ENCODE measurements around the gene GTF3C5. TPM values are rescaled to one million over a fixed set of nuclear protein-coding genes. Genes with fewer than 3 reads are reported as not detected.
"Not testable (repeated sequence)": the region's sequence is repeated elsewhere in the genome, so short reads cannot be mapped to it uniquely, and the experiment has no call there.

GTF3C5 gene
- total RNA-seq, 2 donors from 2014 or later: 79.5 to 101 TPM

GRCh38 chr9:133089271-133089671, 58.5 kb downstream of the GTF3C5 start:
- ATAC-seq (replicated peaks in 1 of 2) (peak; percentile 28 to 42), DNase-seq (no peak)
- Mint-ChIP-seq H3K9me3 (no peaks in the 10 kb centered on the region), H3K4me1 (ENCODE audit: low read depth) (no peaks in the 10 kb centered on the region), H3K36me3 (ENCODE audit: insufficient read depth in 2 of 2) (no peaks in the 10 kb centered on the region), H3K27ac (no peak overlapping the region), H3K27me3 (ENCODE audit: low read depth) (no peaks in the 10 kb centered on the region), H3K4me3 (no peak overlapping the region)

- Mint-ChIP-seq H3K36me3 (ENCODE audit: insufficient read depth in 2 of 2) (peaks cover 0 to 3% of the 10 kb centered on the region in 2 donors), H3K27me3 (ENCODE audit: low read depth) (no peaks in the 10 kb centered on the region), H3K4me1 (ENCODE audit: low read depth) (no peaks in the 10 kb centered on the region), H3K9me3 (peaks cover 0 to 2% of the 10 kb centered on the region in 2 donors), H3K4me3 (no peak overlapping the region), H3K27ac (peak overlapping the region; percentile 60)
- no peak for DNase-seq
- no peak for ATAC-seq (replicated peaks in 1 of 2)
Observed at GRCh38 chr9:133090187-133090586, 59.4 kb downstream of the GTF3C5 start.

GRCh38 chr9:133090752-133091385, 60.1 kb downstream of the GTF3C5 start:
- DNase-seq (no peak), ATAC-seq (replicated peaks in 1 of 2) (peak in 1 of 2 donors; percentile 27)
- Mint-ChIP-seq H3K4me1 (ENCODE audit: low read depth) (no peaks in the 10 kb centered on the region), H3K27ac (no peak overlapping the region), H3K36me3 (ENCODE audit: insufficient read depth in 2 of 2) (peaks cover 2 to 5% of the 10 kb centered on the region in 2 donors), H3K9me3 (peaks cover 0 to 3% of the 10 kb centered on the region in 2 donors), H3K27me3 (ENCODE audit: low read depth) (no peaks in the 10 kb centered on the region), H3K4me3 (no peak overlapping the region)

GRCh38 chr9:133094351-133094750, 63.6 kb downstream of the GTF3C5 start:
- peaks cover 20 to 32% of the 10 kb centered on the region in 2 donors for H3K36me3 Mint-ChIP-seq (ENCODE audit: insufficient read depth in 2 of 2)
- H3K9me3 Mint-ChIP-seq: peaks cover 7 to 12% of the 10 kb centered on the region in 2 donors
- not testable (repeated sequence) for H3K4me1 Mint-ChIP-seq (ENCODE audit: low read depth); H3K27ac Mint-ChIP-seq; ATAC-seq (replicated peaks in 1 of 2); DNase-seq; H3K4me3 Mint-ChIP-seq; H3K27me3 Mint-ChIP-seq (ENCODE audit: low read depth)

- DNase-seq (no peak), ATAC-seq (replicated peaks in 1 of 2) (no peak)
- H3K4me1 Mint-ChIP-seq (ENCODE audit: low read depth): no peaks in the 10 kb centered on the region
- H3K27me3 Mint-ChIP-seq (ENCODE audit: low read depth): no peaks in the 10 kb centered on the region
- H3K27ac Mint-ChIP-seq: peak overlapping the region; percentile 85
- no peak overlapping the region for H3K4me3 Mint-ChIP-seq
- H3K36me3 Mint-ChIP-seq (ENCODE audit: insufficient read depth in 2 of 2): peaks cover 20 to 32% of the 10 kb centered on the region in 2 donors
- peaks cover 7 to 12% of the 10 kb centered on the region in 2 donors for H3K9me3 Mint-ChIP-seq
Observed at GRCh38 chr9:133094842-133095393, 64.1 kb downstream of the GTF3C5 start.

- Mint-ChIP-seq H3K27me3 (ENCODE audit: low read depth) (no peaks in the 10 kb centered on the region), H3K36me3 (ENCODE audit: insufficient read depth in 2 of 2) (peaks cover 22 to 45% of the 10 kb centered on the region in 2 donors)
Observed at GRCh38 chr9:133098104-133098754, 67.4 kb downstream of the GTF3C5 start.

GRCh38 chr9:133098871-133099270, 68.1 kb downstream of the GTF3C5 start:
- Mint-ChIP-seq H3K27me3 (ENCODE audit: low read depth) (no peaks in the 10 kb centered on the region), H3K9me3 (peaks cover 7 to 12% of the 10 kb centered on the region in 2 donors), H3K36me3 (ENCODE audit: insufficient read depth in 2 of 2) (peaks cover 22 to 46% of the 10 kb centered on the region in 2 donors), H3K4me3 (no peak overlapping the region), H3K4me1 (ENCODE audit: low read depth) (no peaks in the 10 kb centered on the region), H3K27ac (no peak overlapping the region)
- DNase-seq: no peak
- no peak for ATAC-seq (replicated peaks in 1 of 2)

More at GRCh38 chr9:133098104-133098754, 67.4 kb downstream of the GTF3C5 start:
- Mint-ChIP-seq H3K4me3 (no peak overlapping the region), H3K9me3 (peaks cover 7 to 12% of the 10 kb centered on the region in 2 donors), H3K27ac (no peak overlapping the region), H3K4me1 (ENCODE audit: low read depth) (no peaks in the 10 kb centered on the region)
- DNase-seq (no peak), ATAC-seq (replicated peaks in 1 of 2) (no peak)

GRCh38 chr9:133099726-133100505, 69.1 kb downstream of the GTF3C5 start:
- DNase-seq: no peak
- Mint-ChIP-seq H3K4me3 (no peak overlapping the region), H3K9me3 (peaks cover 7 to 12% of the 10 kb centered on the region in 2 donors), H3K27me3 (ENCODE audit: low read depth) (no peaks in the 10 kb centered on the region), H3K4me1 (ENCODE audit: low read depth) (no peaks in the 10 kb centered on the region), H3K27ac (no peak overlapping the region), H3K36me3 (ENCODE audit: insufficient read depth in 2 of 2) (peaks cover 22 to 47% of the 10 kb centered on the region in 2 donors)
- no peak for ATAC-seq (replicated peaks in 1 of 2)

GRCh38 chr9:133100506-133101355, 69.9 kb downstream of the GTF3C5 start:
- no peaks in the 10 kb centered on the region for H3K27me3 Mint-ChIP-seq (ENCODE audit: low read depth)

GRCh38 chr9:133101356-133102189, 70.8 kb downstream of the GTF3C5 start:
- Mint-ChIP-seq H3K27me3 (ENCODE audit: low read depth) (no peaks in the 10 kb centered on the region), H3K36me3 (ENCODE audit: insufficient read depth in 2 of 2) (peaks cover 14 to 38% of the 10 kb centered on the region in 2 donors), H3K4me1 (ENCODE audit: low read depth) (no peaks in the 10 kb centered on the region), H3K27ac (no peak overlapping the region), H3K4me3 (no peak overlapping the region), H3K9me3 (peaks cover 0 to 2% of the 10 kb centered on the region in 2 donors)
- DNase-seq (no peak), ATAC-seq (replicated peaks in 1 of 2) (no peak)

More at GRCh38 chr9:133100506-133101355, 69.9 kb downstream of the GTF3C5 start:
- Mint-ChIP-seq H3K4me1 (ENCODE audit: low read depth) (no peaks in the 10 kb centered on the region), H3K9me3 (peaks cover 7 to 10% of the 10 kb centered on the region in 2 donors), H3K27ac (no peak overlapping the region), H3K36me3 (ENCODE audit: insufficient read depth in 2 of 2) (peaks cover 22 to 43% of the 10 kb centered on the region in 2 donors), H3K4me3 (no peak overlapping the region)
- DNase-seq (no peak), ATAC-seq (replicated peaks in 1 of 2) (no peak)

GRCh38 chr9:133102190-133103021, 71.6 kb downstream of the GTF3C5 start:
- Mint-ChIP-seq H3K27me3 (ENCODE audit: low read depth) (no peaks in the 10 kb centered on the region), H3K9me3 (peaks cover 0 to 2% of the 10 kb centered on the region in 2 donors), H3K27ac (no peak overlapping the region), H3K36me3 (ENCODE audit: insufficient read depth in 2 of 2) (peaks cover 12 to 34% of the 10 kb centered on the region in 2 donors), H3K4me1 (ENCODE audit: low read depth) (no peaks in the 10 kb centered on the region), H3K4me3 (no peak overlapping the region)
- DNase-seq (no peak), ATAC-seq (replicated peaks in 1 of 2) (no peak)

Measured in activated T-cell treated with anti-CD3 and anti-CD28 coated beads, Interleukin-2, amount 50 U/mL, for 72 hours (primary cell).